Glutamatergic neuron (in vitro differentiated cells): Measurements from ENCODE around the gene TNFSF12. TPM values are rescaled to one million over a fixed set of nuclear protein-coding genes. Genes with fewer than 3 reads are reported as not detected.

Experiments
- DNase-seq: peaks from one replicate; pipeline ENCODE4 v3.0.0; 2022
- H3K27ac Mint-ChIP-seq: one replicate; pipeline ENCODE4 v1.8.0; 2020; ENCODE audit warnings: mild to moderate bottlenecking, mixed read lengths, inconsistent platforms; ENCODE audit not compliant: unreplicated experiment
- H3K27me3 Mint-ChIP-seq: one replicate; pipeline ENCODE4 v1.8.0; 2020; ENCODE audit warnings: mild to moderate bottlenecking, moderate library complexity, mixed read lengths, inconsistent platforms; ENCODE audit not compliant: unreplicated experiment
- H3K36me3 Mint-ChIP-seq: one replicate; pipeline ENCODE4 v1.8.0; 2020; ENCODE audit warnings: mild to moderate bottlenecking, mixed read lengths, inconsistent platforms; ENCODE audit not compliant: unreplicated experiment
- H3K4me1 Mint-ChIP-seq: one replicate; pipeline ENCODE4 v1.8.0; 2020; ENCODE audit warnings: mild to moderate bottlenecking, low read depth, mixed read lengths, inconsistent platforms; ENCODE audit not compliant: unreplicated experiment
- H3K4me3 Mint-ChIP-seq: one replicate; pipeline ENCODE4 v1.8.0; 2020; ENCODE audit warnings: mild to moderate bottlenecking, mixed read lengths, inconsistent platforms; ENCODE audit not compliant: unreplicated experiment
- H3K9me3 Mint-ChIP-seq: one replicate; pipeline ENCODE4 v1.8.0; 2020; ENCODE audit warnings: mild to moderate bottlenecking, moderate library complexity, mixed read lengths, inconsistent platforms; ENCODE audit not compliant: unreplicated experiment
- total RNA-seq: library from RNA; stranded (reverse); fragmentation: NEBNext Ultra II Directional; extraction: Animal tissue kit (Norgen Biotek cat#: 25700); gene quantifications from one replicate; pipeline ENCODE4 v1.2.1, GENCODE V29; 2021; ENCODE audit not compliant: unreplicated experiment
- TF ChIP-seq, protein P1 (sequence below): fragments of 200-600 bp; sonication (generic); IDR thresholded peaks from one replicate; pipeline ENCODE4 v1.5.0; 2021; ENCODE audit not compliant: partially characterized antibody, unreplicated experiment

TNFSF12 gene
- total RNA-seq, 1 donor from 2014 or later: 0.83 TPM

DNA sequence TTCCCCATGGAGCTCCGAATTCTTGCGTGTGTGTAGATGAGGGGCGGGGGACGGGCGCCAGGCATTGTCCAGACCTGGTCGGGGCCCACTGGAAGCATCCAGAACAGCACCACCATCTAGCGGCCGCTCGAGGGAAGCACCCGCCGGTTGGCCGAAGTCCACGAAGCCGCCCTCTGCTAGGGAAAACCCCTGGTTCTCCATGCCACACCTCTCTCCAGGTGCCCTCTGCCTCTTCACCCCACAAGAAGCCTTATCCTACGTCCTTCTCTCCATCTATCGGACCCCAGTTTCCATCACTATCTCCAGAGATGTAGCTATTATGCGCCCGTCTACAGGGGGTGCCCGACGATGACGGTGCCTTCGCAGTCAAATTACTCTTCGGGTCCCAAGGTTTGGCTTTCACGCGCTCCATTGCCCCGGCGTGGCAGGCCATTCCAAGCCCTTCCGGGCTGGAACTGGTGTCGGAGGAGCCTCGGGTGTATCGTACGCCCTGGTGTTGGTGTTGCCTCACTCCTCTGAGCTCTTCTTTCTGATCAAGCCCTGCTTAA lies 12.2 kb downstream of the TNFSF12 start:
- H3K4me3 Mint-ChIP-seq: peak overlapping the region; percentile 96
- H3K27ac Mint-ChIP-seq: peak overlapping the region; percentile 89
- peaks cover 16% of the 10 kb centered on the region for H3K9me3 Mint-ChIP-seq
- H3K27me3 Mint-ChIP-seq: peaks cover 9% of the 10 kb centered on the region
- DNase-seq: peak; percentile 92
- TF ChIP-seq, protein P1, sequence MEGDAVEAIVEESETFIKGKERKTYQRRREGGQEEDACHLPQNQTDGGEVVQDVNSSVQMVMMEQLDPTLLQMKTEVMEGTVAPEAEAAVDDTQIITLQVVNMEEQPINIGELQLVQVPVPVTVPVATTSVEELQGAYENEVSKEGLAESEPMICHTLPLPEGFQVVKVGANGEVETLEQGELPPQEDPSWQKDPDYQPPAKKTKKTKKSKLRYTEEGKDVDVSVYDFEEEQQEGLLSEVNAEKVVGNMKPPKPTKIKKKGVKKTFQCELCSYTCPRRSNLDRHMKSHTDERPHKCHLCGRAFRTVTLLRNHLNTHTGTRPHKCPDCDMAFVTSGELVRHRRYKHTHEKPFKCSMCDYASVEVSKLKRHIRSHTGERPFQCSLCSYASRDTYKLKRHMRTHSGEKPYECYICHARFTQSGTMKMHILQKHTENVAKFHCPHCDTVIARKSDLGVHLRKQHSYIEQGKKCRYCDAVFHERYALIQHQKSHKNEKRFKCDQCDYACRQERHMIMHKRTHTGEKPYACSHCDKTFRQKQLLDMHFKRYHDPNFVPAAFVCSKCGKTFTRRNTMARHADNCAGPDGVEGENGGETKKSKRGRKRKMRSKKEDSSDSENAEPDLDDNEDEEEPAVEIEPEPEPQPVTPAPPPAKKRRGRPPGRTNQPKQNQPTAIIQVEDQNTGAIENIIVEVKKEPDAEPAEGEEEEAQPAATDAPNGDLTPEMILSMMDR: peak; percentile 27
- H3K36me3 Mint-ChIP-seq: no peaks in the 10 kb centered on the region
- H3K4me1 Mint-ChIP-seq: peaks cover 12% of the 10 kb centered on the region

DNA sequence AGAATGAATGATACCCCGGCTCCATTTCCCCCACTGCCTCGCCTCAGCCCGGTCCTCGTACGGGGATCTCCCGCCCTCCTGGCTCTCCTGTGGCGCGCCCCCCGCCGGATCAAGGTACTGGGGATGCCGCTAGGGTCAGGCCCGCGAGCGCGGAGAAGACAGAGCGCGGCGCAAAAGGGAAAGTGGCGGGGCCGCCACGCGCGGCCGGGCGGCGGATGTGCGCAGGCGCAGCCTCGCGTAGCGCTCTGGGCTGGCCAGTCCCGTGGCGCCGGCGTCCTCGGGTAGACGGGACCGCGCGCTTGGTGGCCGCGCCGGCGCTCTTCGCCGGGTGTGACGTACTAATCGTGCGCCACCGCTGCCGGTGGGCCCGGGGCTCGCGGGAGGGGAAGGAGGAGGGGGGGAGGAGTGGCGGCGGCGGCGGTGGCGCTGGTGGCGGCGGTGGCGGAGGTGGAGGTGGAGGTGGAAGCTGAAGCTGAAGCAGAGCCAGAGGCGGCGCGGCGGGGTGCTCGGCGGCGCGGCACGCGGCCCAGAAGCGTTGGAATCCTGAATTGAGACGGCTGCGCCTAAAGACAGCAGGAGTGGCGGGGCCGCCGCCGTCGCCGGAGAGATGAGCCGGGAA lies 12.8 kb downstream of the TNFSF12 start, which contains the start of gene SENP3:
Gene SENP3, plus strand, starts transcription at position 331 of the 619 bp plus-strand sequence. CDS start 1,158 bp downstream, outside the sequence.
- DNase-seq: peak; percentile 93
- Mint-ChIP-seq H3K27ac (peak within 1 kb of the TSS; percentile 89), H3K9me3 (peaks cover 16% of the 10 kb centered on the region), H3K36me3 (no peaks in the 10 kb centered on the region), H3K4me1 (peaks cover 12% of the 10 kb centered on the region), H3K4me3 (peak within 1 kb of the TSS; percentile 98), H3K27me3 (peaks cover 9% of the 10 kb centered on the region)
- TF ChIP-seq, protein P1: no peak

DNA sequence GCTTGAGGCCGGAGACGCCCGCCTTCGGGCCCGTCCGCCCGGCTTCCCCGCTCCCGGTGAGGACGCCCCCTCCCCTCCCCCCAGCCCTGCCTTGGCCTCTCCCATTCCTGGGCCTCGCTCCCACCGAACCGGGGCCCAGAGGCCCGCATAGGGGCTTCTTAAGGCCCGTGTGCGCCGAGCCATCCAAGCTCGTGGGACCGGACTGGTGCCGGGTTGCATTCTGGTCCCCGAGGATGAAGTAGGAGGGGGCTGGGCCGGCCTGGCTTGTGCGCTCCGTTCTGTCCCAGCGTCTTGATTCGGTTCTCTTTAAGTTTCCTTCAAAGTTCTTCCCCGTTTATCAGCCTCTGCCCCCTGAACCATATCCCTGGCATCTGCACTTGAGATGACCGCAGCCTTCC lies 13.3 kb downstream of the TNFSF12 start:
- Mint-ChIP-seq H3K4me3 (peak overlapping the region; percentile 98), H3K4me1 (peaks cover 12% of the 10 kb centered on the region), H3K27me3 (peaks cover 9% of the 10 kb centered on the region), H3K9me3 (peaks cover 18% of the 10 kb centered on the region), H3K27ac (peak overlapping the region; percentile 89), H3K36me3 (no peaks in the 10 kb centered on the region)
- TF ChIP-seq, protein P1: no peak
- no peak for DNase-seq

DNA sequence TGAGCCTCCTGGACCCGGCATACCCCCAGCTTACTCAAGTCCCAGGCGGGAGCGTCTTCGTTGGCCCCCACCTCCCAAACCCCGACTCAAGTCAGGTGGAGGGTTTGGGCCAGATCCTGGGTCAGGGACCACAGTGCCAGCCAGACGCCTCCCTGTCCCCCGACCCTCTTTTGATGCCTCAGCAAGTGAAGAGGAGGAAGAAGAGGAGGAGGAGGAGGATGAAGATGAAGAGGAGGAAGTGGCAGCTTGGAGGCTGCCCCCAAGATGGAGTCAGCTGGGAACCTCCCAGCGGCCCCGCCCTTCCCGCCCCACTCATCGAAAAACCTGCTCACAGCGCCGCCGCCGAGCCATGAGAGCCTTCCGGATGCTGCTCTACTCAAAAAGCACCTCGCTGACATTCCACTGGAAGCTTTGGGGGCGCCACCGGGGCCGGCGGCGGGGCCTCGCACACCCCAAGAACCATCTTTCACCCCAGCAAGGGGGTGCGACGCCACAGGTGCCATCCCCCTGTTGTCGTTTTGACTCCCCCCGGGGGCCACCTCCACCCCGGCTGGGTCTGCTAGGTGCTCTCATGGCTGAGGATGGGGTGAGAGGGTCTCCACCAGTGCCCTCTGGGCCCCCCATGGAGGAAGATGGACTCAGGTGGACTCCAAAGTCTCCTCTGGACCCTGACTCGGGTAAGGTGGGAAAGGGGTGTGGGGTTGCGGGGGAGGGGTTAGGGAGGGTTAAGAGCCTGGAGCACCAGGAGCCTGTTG lies 14.4 kb downstream of the TNFSF12 start:
- Mint-ChIP-seq H3K27me3 (peaks cover 9% of the 10 kb centered on the region), H3K4me1 (peaks cover 12% of the 10 kb centered on the region), H3K9me3 (peaks cover 18% of the 10 kb centered on the region), H3K27ac (no peak overlapping the region), H3K4me3 (peak overlapping the region; percentile 98), H3K36me3 (no peaks in the 10 kb centered on the region)
- DNase-seq: no peak
- TF ChIP-seq, protein P1: no peak
